SJCRH30 (cell line): ENCODE measurements around the gene ARHGAP29. TPM values are rescaled to one million over a fixed set of nuclear protein-coding genes. Genes with fewer than 3 reads are reported as not detected.
"Not testable (repeated sequence)": the region's sequence is repeated elsewhere in the genome, so short reads cannot be mapped to it uniquely, and the experiment has no call there.

Source experiments
- DNase-seq, 2 experiments: peaks; one replicate each; pipeline ENCODE4 v3.0.0-alpha.2; 2015 to 2020
- H3K27ac ChIP-seq: fragments of 250-450 bp; sonication (Bioruptor Pico); 2 replicates; pipeline ENCODE4 v1.5.1; 2020; ENCODE audit warnings: mild to moderate bottlenecking, moderate library complexity
- H3K27me3 ChIP-seq: fragments of 250-450 bp; sonication (Bioruptor Pico); 2 replicates; pipeline ENCODE4 v1.5.1; 2020; ENCODE audit warnings: mild to moderate bottlenecking, moderate library complexity
- H3K36me3 ChIP-seq: fragments of 250-450 bp; sonication (Bioruptor Pico); 2 replicates; pipeline ENCODE4 v1.5.1; 2020; ENCODE audit warnings: mild to moderate bottlenecking, moderate library complexity
- H3K4me1 ChIP-seq: fragments of 250-450 bp; sonication (Bioruptor Pico); 2 replicates; pipeline ENCODE4 v1.5.1; 2020; ENCODE audit warnings: mild to moderate bottlenecking, moderate library complexity
- H3K4me3 ChIP-seq: fragments of 250-450 bp; sonication (Bioruptor Pico); 2 replicates; pipeline ENCODE4 v1.5.1; 2020; ENCODE audit warnings: mild to moderate bottlenecking, moderate library complexity
- H3K9me3 ChIP-seq: fragments of 250-450 bp; sonication (Bioruptor Pico); replicated peaks from 2 replicates; pipeline ENCODE4 v1.5.1; 2020; ENCODE audit warnings: mild to moderate bottlenecking, moderate library complexity
- total RNA-seq: library from RNA; depleted of rRNA; stranded (reverse); fragments of >200 nt; shearing (Covaris generic); gene quantifications from 2 replicates; pipeline ENCODE4 v1.2.3, GENCODE V29; 2014

Gene ARHGAP29
- total RNA-seq, 1 experiment from 2014 or later, result 18.4 TPM

DNA sequence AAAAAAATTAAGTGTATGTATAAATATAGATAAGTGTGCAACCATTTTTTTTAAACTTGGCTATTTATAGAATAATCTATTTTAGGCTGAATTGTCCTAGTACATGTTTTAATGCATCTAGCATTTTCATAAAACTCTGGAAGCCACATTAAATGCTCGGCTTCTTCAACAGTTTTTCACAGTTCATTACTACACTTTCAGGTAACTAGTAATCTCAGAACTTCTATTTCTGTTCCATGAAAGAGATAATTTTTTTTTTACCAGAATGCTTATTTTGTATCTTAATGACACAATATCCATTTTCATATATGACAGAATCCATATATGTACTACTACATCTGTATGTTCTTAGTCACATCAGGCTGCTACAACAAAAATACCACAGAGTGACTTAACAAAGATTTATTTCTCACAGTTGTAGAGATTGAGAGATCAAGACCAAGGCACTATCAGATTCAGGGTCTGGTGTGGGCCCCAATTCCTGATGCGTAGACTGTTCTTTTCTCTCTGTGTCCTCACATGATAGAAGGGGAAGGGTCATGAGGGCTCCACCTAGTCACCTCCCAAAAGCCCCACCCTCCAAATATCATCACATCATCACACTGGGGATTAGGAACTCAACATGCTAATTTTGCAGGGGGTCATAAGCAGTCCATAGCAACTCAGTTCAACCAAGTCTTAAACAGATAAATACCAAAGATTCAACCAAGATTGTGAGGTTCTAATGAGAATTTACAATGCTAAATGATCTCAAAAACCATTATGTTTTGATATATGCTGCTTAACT lies 43.1 kb downstream of the ARHGAP29 start:
- H3K27me3 ChIP-seq, result no peaks in the 10 kb centered on the region
- DNase-seq, result no peak
- H3K4me1 ChIP-seq, result no peaks in the 10 kb centered on the region
- no peaks in the 10 kb centered on the region for H3K9me3 ChIP-seq
- no peak overlapping the region for H3K27ac ChIP-seq
- H3K36me3 ChIP-seq, result peaks cover 9% of the 10 kb centered on the region; the same call in 1 of the 2 replicates
- H3K4me3 ChIP-seq, result no peak overlapping the region

DNA sequence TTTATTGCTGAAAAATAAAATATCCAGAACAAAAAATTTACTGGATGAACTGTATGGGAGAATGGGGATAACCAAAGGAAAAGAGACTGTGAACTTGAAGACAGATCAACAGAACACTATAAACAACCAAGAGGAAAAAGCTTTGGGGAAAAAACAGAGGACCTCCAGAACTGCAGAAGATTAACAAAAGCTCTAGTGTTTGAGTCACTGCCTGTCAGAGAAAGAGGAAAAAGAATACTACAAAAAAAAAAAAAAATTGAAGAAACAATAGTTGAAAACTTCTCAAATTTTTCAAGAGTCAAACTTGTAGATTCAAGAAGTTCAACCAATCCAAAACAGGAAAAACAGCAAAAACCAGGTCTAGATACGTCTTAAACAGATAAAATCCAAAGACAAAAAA lies 44.3 kb downstream of the ARHGAP29 start:
- H3K9me3 ChIP-seq, result no peaks in the 10 kb centered on the region
- no peaks in the 10 kb centered on the region for H3K27me3 ChIP-seq
- H3K36me3 ChIP-seq, result peaks cover 4% of the 10 kb centered on the region; the same call in 1 of the 2 replicates
- no peak overlapping the region for H3K27ac ChIP-seq
- DNase-seq, result no peak
- no peaks in the 10 kb centered on the region for H3K4me1 ChIP-seq
- no peak overlapping the region for H3K4me3 ChIP-seq

DNA sequence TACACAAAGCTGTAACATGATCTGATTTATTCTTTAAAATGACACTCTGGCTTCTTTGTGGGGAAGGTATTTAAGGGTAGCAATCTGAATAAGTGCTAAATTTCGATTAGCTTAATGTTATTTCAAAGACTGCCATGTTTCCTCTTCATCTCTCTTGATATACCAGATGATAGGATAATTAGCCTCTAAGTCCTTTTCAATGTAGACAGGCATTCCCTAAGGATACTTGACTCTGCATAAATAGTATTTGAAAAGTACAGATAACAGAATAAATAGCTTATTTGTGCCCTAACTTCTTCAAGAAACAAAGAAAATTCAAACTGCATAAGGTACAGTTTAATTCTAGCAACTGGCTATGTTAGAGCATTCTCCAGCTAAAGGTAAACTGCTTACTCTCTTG lies 46.2 kb downstream of the ARHGAP29 start:
- H3K27me3 ChIP-seq, result no peaks in the 10 kb centered on the region
- no peak overlapping the region for H3K4me3 ChIP-seq
- no peak for DNase-seq
- H3K4me1 ChIP-seq, result no peaks in the 10 kb centered on the region
- H3K9me3 ChIP-seq, result no peaks in the 10 kb centered on the region
- no peak overlapping the region for H3K27ac ChIP-seq
- peaks cover 2% of the 10 kb centered on the region for H3K36me3 ChIP-seq

- H3K4me1 ChIP-seq, result no peaks in the 10 kb centered on the region
- no peaks in the 10 kb centered on the region for H3K27me3 ChIP-seq
- H3K27ac ChIP-seq, result no peak overlapping the region
- H3K36me3 ChIP-seq, result peaks cover 23% of the 10 kb centered on the region
- H3K9me3 ChIP-seq, result no peaks in the 10 kb centered on the region
- no peak for DNase-seq
- no peak overlapping the region for H3K4me3 ChIP-seq
Observed at GRCh38 chr1:94186946-94187345, 50.4 kb downstream of the ARHGAP29 start.

DNA sequence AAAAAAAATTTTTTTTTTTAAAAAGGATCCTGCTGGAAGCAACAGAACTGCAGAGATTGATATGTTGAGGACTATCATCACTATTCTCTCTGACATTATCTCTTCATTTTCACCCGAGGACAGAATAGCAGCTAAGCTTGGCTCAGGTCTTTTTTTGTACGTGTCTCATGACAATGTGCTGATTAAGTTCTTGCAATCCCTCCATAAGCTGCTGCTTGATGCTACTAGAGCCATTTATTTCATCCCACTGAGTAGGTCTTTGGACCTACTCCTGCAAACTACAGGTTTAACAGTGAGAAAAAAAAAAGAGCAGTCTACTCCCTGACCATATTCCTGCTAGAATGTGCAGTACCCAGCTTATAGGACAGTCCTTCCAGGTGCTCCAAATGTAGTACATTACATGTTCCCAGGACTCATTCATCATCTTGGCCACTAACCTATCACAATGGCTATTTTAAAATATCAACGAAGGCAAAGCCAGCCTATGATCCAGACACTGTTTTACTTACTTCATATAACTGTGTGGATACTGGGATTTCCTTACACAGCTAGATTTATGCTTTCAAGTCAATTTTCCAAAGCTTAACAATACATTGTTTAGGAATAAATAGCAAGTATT lies 54.1 kb downstream of the ARHGAP29 start:
- Histone ChIP-seq H3K27ac (no peak overlapping the region), H3K36me3 (peaks cover 30% of the 10 kb centered on the region), H3K27me3 (no peaks in the 10 kb centered on the region), H3K9me3 (no peaks in the 10 kb centered on the region), H3K4me1 (no peaks in the 10 kb centered on the region), H3K4me3 (no peak overlapping the region)
- DNase-seq, result no peak

DNA sequence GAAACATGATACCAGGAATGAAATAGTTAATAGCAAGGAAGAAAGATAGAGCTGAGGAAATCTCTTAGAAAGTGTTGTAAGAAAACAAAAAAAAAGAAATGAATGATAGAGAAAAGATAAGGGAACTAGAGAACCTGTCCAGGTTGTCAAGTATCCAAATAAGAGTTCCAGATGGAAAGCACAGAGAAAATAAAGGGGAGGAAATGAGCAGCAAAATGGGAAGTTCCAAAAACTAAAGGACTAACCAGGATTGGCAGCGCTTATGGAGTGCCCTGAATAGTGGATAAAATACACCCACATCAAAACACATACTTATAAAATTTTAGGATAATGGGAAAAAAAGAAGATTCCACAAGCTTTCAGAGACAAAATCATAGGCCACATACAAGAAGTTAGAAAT lies 55.2 kb downstream of the ARHGAP29 start:
- Histone ChIP-seq H3K27ac (no peak overlapping the region), H3K4me3 (no peak overlapping the region), H3K36me3 (peaks cover 34% of the 10 kb centered on the region), H3K4me1 (no peaks in the 10 kb centered on the region), H3K9me3 (no peaks in the 10 kb centered on the region), H3K27me3 (no peaks in the 10 kb centered on the region)
- no peak for DNase-seq

GRCh38 chr1:94180650-94181049 lies 56.7 kb downstream of the ARHGAP29 start:
- Histone ChIP-seq H3K9me3 (no peaks in the 10 kb centered on the region), H3K36me3 (peaks cover 26% of the 10 kb centered on the region), H3K27me3 (no peaks in the 10 kb centered on the region), H3K27ac (no peak overlapping the region), H3K4me3 (no peak overlapping the region), H3K4me1 (no peaks in the 10 kb centered on the region)
- DNase-seq, result no peak

- peaks cover 20% of the 10 kb centered on the region; the same call in 1 of the 2 replicates for H3K36me3 ChIP-seq
- H3K4me1 ChIP-seq, result no peaks in the 10 kb centered on the region
- no peaks in the 10 kb centered on the region for H3K9me3 ChIP-seq
- DNase-seq, result no peak
- no peak overlapping the region for H3K4me3 ChIP-seq
- no peaks in the 10 kb centered on the region for H3K27me3 ChIP-seq
- H3K27ac ChIP-seq, result no peak overlapping the region
Observed at GRCh38 chr1:94178901-94179300, 58.5 kb downstream of the ARHGAP29 start.

DNA sequence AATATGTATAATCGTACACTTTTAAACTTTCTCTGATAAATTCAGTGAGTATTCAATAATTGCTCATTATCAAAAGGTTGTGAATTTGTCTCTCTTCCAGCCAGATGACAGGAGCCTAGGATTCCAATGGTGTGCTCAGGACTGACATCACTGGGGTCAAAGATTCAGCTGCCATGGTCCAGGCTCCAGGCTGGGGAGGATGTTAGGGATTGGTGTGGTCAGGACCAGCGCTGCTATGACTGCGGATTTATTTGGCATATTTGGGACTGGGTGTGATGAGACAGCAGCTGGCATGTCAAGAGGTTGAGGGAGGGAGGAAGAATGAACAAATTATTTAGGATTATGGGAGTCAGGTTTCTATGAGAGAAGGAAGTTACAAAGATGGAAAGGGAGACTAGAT lies 68.3 kb downstream of the ARHGAP29 start:
- peak; percentile 79 to 84 for DNase-seq
- no peak overlapping the region for H3K4me3 ChIP-seq
- H3K27ac ChIP-seq, result no peak overlapping the region; the same call in 1 of the 2 replicates
- H3K27me3 ChIP-seq, result no peaks in the 10 kb centered on the region
- H3K36me3 ChIP-seq, result peaks cover 3% of the 10 kb centered on the region; the same call in 1 of the 2 replicates
- no peaks in the 10 kb centered on the region for H3K9me3 ChIP-seq
- H3K4me1 ChIP-seq, result peaks cover 13% of the 10 kb centered on the region

DNA sequence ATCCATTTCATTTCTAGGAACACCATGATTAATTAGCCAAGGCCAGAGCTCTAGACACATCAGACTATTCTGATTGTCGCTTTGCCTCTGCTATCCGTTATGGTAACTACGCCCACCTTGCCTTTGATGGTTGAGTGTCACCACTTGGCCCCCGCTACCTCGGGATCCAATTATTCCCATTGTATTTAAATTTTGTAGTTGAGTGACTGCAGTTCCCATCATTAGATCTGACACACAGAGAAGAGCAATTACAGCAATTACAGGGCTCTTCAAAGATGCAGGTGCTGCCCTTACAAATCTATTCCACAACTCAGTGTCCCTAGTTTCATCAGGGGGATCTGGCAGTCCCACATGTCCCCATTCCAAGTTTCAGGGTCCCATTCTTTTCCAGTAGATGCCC lies 71.5 kb downstream of the ARHGAP29 start:
- DNase-seq, result no peak
- H3K27me3 ChIP-seq, result no peaks in the 10 kb centered on the region
- H3K9me3 ChIP-seq, result no peaks in the 10 kb centered on the region
- no peak overlapping the region for H3K27ac ChIP-seq
- no peaks in the 10 kb centered on the region for H3K36me3 ChIP-seq
- peaks cover 19% of the 10 kb centered on the region for H3K4me1 ChIP-seq
- no peak overlapping the region for H3K4me3 ChIP-seq

DNA sequence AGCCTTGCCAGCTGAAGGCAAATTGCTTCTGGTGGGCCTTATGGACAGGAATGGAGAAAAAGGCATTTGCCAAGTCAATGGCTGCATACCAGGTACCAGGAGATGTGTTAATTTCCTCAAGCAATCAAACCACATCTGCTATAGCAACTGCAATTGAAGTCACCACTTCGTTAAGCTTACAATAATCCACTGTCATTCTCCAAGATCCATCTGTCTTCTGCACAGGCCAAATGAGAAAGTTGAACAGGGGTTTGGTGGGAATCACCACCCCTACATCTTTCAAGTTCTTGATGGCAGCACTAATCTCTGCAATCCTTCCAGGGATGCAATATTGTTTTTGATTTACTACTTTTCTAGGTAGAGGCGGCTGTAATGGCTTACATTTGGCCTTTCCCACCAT lies 72.5 kb downstream of the ARHGAP29 start:
- peaks cover 26% of the 10 kb centered on the region for H3K4me1 ChIP-seq
- H3K27ac ChIP-seq, DNase-seq, H3K27me3 ChIP-seq, H3K9me3 ChIP-seq, H3K36me3 ChIP-seq, H3K4me3 ChIP-seq: not testable (repeated sequence)

DNA sequence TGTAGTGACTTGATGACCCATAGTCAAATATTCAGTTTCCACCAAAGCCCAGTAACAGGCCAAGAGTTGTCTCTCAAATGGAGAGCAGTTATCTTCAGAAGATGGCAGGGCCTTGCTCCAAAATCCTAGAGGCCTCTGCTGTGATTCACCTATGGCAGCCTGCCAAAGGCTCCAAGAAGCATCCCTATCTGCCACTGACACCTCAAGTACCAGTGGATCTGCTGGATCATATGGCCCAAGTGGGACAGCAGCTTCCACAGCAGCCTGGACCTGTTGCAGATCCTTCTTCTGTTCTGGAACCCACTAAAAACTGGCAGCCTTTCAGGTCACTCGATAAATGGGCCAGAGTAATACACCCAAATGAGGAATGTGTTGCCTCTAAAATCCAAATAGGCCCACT lies 73.3 kb downstream of the ARHGAP29 start:
- H3K4me3 ChIP-seq, DNase-seq, H3K36me3 ChIP-seq: not testable (repeated sequence)

DNA sequence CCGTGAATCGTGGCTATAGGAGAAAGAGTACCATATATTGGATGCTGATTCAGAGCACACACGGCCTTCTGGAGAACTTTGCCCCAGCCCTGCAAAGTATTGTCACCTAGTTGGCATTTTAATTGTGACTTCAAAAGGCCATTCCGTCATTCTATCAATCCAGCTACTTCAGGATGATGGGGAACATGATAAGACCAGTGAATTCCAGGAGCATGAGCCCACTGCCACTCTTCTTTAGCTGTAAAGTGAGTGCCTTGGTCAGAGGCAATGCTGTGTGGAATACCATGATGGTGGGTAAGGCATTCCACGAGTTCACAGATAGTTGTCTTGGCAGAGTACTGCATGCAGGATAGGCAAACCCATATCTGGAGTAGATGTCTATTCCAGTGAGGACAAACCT lies 74.1 kb downstream of the ARHGAP29 start:
- H3K27me3 ChIP-seq, DNase-seq, H3K4me3 ChIP-seq, H3K9me3 ChIP-seq, H3K27ac ChIP-seq, H3K36me3 ChIP-seq: not testable (repeated sequence)
- H3K4me1 ChIP-seq, result peaks cover 13% of the 10 kb centered on the region

More for the DNA sequence above, 73.3 kb downstream of the ARHGAP29 start:
- not testable (repeated sequence) for H3K27me3 ChIP-seq, H3K9me3 ChIP-seq, H3K27ac ChIP-seq
- H3K4me1 ChIP-seq, result peaks cover 20% of the 10 kb centered on the region

DNA sequence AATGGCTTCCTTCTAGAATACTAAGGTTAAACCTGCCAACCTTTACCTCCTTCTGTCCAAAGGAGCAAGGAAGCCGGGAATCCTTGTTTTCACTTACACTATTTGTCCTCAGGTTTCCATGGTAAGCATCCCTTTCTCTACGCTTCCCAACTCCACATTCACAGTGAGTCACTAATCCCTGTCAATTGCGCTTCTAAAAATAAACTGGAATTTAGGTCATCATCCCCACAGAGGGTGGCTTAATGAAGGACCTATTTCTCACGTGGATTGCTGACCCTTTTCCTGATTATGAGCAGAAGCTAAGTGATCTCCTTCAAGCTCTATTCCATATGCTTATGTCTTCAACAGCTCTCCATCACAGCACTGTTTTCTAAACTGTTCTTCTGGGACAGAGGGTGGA lies 76.6 kb downstream of the ARHGAP29 start:
- peak; percentile 29 to 59 for DNase-seq
- peaks cover 13% of the 10 kb centered on the region for H3K4me1 ChIP-seq
- H3K4me3 ChIP-seq, result no peak overlapping the region
- H3K9me3 ChIP-seq, result no peaks in the 10 kb centered on the region
- H3K27ac ChIP-seq, result 0 out of 2 replicates have a peak overlapping the region, but pooled peaks have one; percentile 5
- no peaks in the 10 kb centered on the region for H3K36me3 ChIP-seq
- H3K27me3 ChIP-seq, result no peaks in the 10 kb centered on the region

DNA sequence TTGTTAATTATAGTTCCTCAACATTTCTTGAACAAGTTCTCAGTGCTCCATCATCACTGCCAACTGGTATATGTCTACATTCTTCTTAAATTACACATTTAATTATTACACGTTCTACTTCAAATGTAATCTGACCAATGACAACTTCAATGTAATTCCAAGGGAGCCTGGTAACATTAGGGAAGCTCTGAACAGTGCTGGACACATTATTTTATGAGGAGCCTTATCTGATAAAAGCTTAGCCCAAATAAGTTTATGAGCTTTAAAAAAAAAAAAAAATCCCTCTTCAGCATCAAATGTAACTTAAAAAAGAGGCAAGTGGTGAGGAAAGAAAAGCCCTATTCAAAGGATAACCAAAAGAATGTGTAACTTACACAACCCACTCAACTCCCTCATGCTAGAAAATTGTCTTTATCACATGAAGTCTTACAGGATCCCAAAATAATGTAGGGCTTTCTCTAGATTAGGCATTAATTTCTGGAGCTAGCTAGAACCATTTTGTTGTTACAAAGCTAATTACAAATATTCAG lies 81.2 kb downstream of the ARHGAP29 start:
- Histone ChIP-seq H3K27me3 (no peaks in the 10 kb centered on the region), H3K4me3 (no peak overlapping the region), H3K4me1 (peaks cover 16% of the 10 kb centered on the region), H3K27ac (no peak overlapping the region), H3K9me3 (no peaks in the 10 kb centered on the region), H3K36me3 (no peaks in the 10 kb centered on the region)
- no peak for DNase-seq
